CD14-positive monocyte (primary cell): ENCODE results near the gene SYCP1. TPM values are rescaled to one million over a fixed set of nuclear protein-coding genes. Genes with fewer than 3 reads are reported as not detected.

Experiments used
- DNase-seq, 3 donors: peaks; one replicate each; pipeline ENCODE4 v3.0.0-alpha.2; 2011 to 2022
- H2AFZ ChIP-seq: 2 replicates; pipeline ENCODE4 v1.6.0; 2012; ENCODE audit warnings: mild to moderate bottlenecking, low read depth, low read length, inconsistent platforms; ENCODE audit not compliant: insufficient read depth, poor library complexity, severe bottlenecking
- H3K27ac ChIP-seq, 2 donors: 1 replicate in 1 of 2; 2 replicates in 1 of 2; pipeline ENCODE4 v1.5.1; 2012 to 2013; ENCODE audit warnings: low read length in 2 of 2, control low read depth in 1 of 2, inconsistent platforms in 1 of 2, low read depth in 1 of 2, mild to moderate bottlenecking in 1 of 2
- H3K27me3 ChIP-seq, 2 donors: one replicate each; pipeline versions ENCODE4 v1.6.0 to v1.6.1; 2011 to 2013; ENCODE audit warnings: low read length in 2 of 2; ENCODE audit not compliant: control insufficient read depth in 2 of 2, insufficient read depth in 2 of 2
- H3K36me3 ChIP-seq, 2 donors: replicated peaks in 1 of 2; 1 replicate in 1 of 2; 2 replicates in 1 of 2; pipeline versions ENCODE4 v1.5.1 to v1.6.1; 2012 to 2013; ENCODE audit warnings: low read length in 2 of 2, control low read depth in 1 of 2, inconsistent platforms in 1 of 2, mild to moderate bottlenecking in 1 of 2; ENCODE audit not compliant: insufficient read depth in 2 of 2, control insufficient read depth in 1 of 2
- H3K4me1 ChIP-seq, 2 donors: 1 replicate in 1 of 2; 2 replicates in 1 of 2; pipeline versions ENCODE4 v1.5.1 to v1.6.1; 2012 to 2013; ENCODE audit warnings: low read length in 2 of 2, control low read depth in 1 of 2, inconsistent platforms in 1 of 2, mild to moderate bottlenecking in 1 of 2, moderate library complexity in 1 of 2; ENCODE audit not compliant: insufficient read depth in 2 of 2, control insufficient read depth in 1 of 2
- H3K4me2 ChIP-seq: replicated peaks from 2 replicates; pipeline ENCODE3; 2012; ENCODE audit warnings: low read length, moderate library complexity, mild to moderate bottlenecking; ENCODE audit not compliant: poor library complexity, severe bottlenecking; ENCODE audit errors: extremely low read depth
- H3K4me3 ChIP-seq, 3 experiments: fragments of 200-600 bp in 1 of 3; sonication (generic) in 1 of 3; replicated peaks in 1 of 3; 1 replicate in 2 of 3; 2 replicates in 1 of 3; pipeline ENCODE4 v1.5.1; 2011 to 2013; ENCODE audit warnings: low read length in 3 of 3, mild to moderate bottlenecking in 3 of 3, control low read depth in 2 of 3, low read depth in 2 of 3, inconsistent platforms in 1 of 3, moderate library complexity in 1 of 3
- H3K79me2 ChIP-seq: 2 replicates; pipeline ENCODE4 v1.6.0; 2012; ENCODE audit warnings: mild to moderate bottlenecking, control low read depth, inconsistent platforms, low read length, moderate library complexity; ENCODE audit not compliant: insufficient read depth
- H3K9ac ChIP-seq: 2 replicates; pipeline ENCODE4 v1.6.0; 2017; ENCODE audit warnings: low read length, mild to moderate bottlenecking; ENCODE audit not compliant: insufficient read depth, poor library complexity, severe bottlenecking
- H3K9me3 ChIP-seq, 2 donors: replicated peaks in 1 of 2; 1 replicate in 1 of 2; 2 replicates in 1 of 2; pipeline versions ENCODE4 v1.5.1 to v1.6.1; 2012 to 2013; ENCODE audit warnings: low read length in 2 of 2, control low read depth in 1 of 2; ENCODE audit not compliant: control insufficient read depth in 1 of 2, insufficient read depth in 1 of 2
- H4K20me1 ChIP-seq: 2 replicates; pipeline ENCODE4 v1.6.0; 2012; ENCODE audit warnings: mild to moderate bottlenecking, low read length, control low read depth, moderate library complexity; ENCODE audit not compliant: insufficient read depth
- H3K27ac Mint-ChIP-seq, 7 donors: one replicate each; pipeline ENCODE4 v1.8.0; 2020; ENCODE audit warnings: mild to moderate bottlenecking in 7 of 7, mixed read lengths in 7 of 7, moderate library complexity in 6 of 7, inconsistent platforms in 2 of 7
- H3K27me3 Mint-ChIP-seq, 3 donors: one replicate each; pipeline ENCODE4 v1.8.0; 2021 to 2022; ENCODE audit warnings: low read depth in 3 of 3, mild to moderate bottlenecking in 3 of 3, mixed read lengths in 3 of 3, moderate library complexity in 3 of 3, inconsistent platforms in 1 of 3
- H3K36me3 Mint-ChIP-seq, 2 donors: one replicate each; pipeline ENCODE4 v1.8.0; 2020; ENCODE audit warnings: mixed read lengths in 2 of 2, inconsistent platforms in 1 of 2, mild to moderate bottlenecking in 1 of 2
- H3K4me1 Mint-ChIP-seq: one replicate; pipeline ENCODE4 v1.8.0; 2020; ENCODE audit warnings: mild to moderate bottlenecking, mixed read lengths
- H3K4me3 Mint-ChIP-seq, 2 donors: one replicate each; pipeline ENCODE4 v1.8.0; 2020; ENCODE audit warnings: mild to moderate bottlenecking in 2 of 2, mixed read lengths in 2 of 2, moderate library complexity in 1 of 2
- H3K9me3 Mint-ChIP-seq, 7 donors: one replicate each; pipeline ENCODE4 v1.8.0; 2020 to 2022; ENCODE audit warnings: mixed read lengths in 7 of 7, mild to moderate bottlenecking in 6 of 7, moderate library complexity in 6 of 7, inconsistent platforms in 2 of 7
- WGBS: methylation state at CpG from one replicate; pipeline ENCODE4 v1.1.5; 2013; ENCODE audit warnings: missing lambda C conversion rate; ENCODE audit not compliant: insufficient coverage; 5-methylcytosine and 5-hydroxymethylcytosine counted together
- intact Hi-C, 2 donors: fragments of 100-400 bp; cut with micrococcal nuclease; formaldehyde crosslinking; loops; one replicate each; pipeline versions ENCODE4 v1.15.0 to v1.15.1; 2023
- polyA plus RNA-seq, 3 donors: library from polyadenylated mRNA; depleted of rRNA in 1 of 3; unstranded in 2 of 3; stranded (reverse) in 1 of 3; fragments of 300-500 nt in 2 of 3; fragments of >200 nt in 1 of 3; fragmentation: Illumina TruSeq in 2 of 3; gene quantifications; 1 replicate in 2 of 3; 2 replicates in 1 of 3; pipeline ENCODE4 v1.2.3, GENCODE V29; 2012 to 2021
- TF ChIP-seq, protein P1 (sequence below): fragments of 200-600 bp; IDR thresholded peaks from one replicate; pipeline ENCODE4 v1.8.0; 2022; ENCODE audit warnings: antibody characterized with exemption, mild to moderate bottlenecking

SYCP1 gene
- polyA plus RNA-seq, 3 donors, result not detected

GRCh38 chr1:114926607-114927006 lies 71.9 kb downstream of the SYCP1 start:
- no peak overlapping the region for H3K4me2 ChIP-seq
- Mint-ChIP-seq H3K27ac (no peak overlapping the region), H3K9me3 (peaks cover 0 to 7% (median 5%) of the 10 kb centered on the region in 7 donors), H3K4me1 (no peaks in the 10 kb centered on the region), H3K36me3 (no peaks in the 10 kb centered on the region), H3K4me3 (no peak overlapping the region), H3K27me3 (peaks cover 0 to 3% (median 0%) of the 10 kb centered on the region in 3 donors)
- intact Hi-C loops, result no loop called here
- H3K4me1 ChIP-seq, result no peaks in the 10 kb centered on the region
- no peaks in the 10 kb centered on the region for H3K27me3 ChIP-seq
- no peak for DNase-seq
- no peaks in the 10 kb centered on the region for H4K20me1 ChIP-seq
- H3K4me3 ChIP-seq, result no peak overlapping the region
- H3K79me2 ChIP-seq, result no peaks in the 10 kb centered on the region
- H3K27ac ChIP-seq, result no peak overlapping the region
- no peak overlapping the region for H3K9ac ChIP-seq
- TF ChIP-seq, protein P1, sequence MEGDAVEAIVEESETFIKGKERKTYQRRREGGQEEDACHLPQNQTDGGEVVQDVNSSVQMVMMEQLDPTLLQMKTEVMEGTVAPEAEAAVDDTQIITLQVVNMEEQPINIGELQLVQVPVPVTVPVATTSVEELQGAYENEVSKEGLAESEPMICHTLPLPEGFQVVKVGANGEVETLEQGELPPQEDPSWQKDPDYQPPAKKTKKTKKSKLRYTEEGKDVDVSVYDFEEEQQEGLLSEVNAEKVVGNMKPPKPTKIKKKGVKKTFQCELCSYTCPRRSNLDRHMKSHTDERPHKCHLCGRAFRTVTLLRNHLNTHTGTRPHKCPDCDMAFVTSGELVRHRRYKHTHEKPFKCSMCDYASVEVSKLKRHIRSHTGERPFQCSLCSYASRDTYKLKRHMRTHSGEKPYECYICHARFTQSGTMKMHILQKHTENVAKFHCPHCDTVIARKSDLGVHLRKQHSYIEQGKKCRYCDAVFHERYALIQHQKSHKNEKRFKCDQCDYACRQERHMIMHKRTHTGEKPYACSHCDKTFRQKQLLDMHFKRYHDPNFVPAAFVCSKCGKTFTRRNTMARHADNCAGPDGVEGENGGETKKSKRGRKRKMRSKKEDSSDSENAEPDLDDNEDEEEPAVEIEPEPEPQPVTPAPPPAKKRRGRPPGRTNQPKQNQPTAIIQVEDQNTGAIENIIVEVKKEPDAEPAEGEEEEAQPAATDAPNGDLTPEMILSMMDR, result no peak
- no peaks in the 10 kb centered on the region for H3K9me3 ChIP-seq
- H3K36me3 ChIP-seq, result no peaks in the 10 kb centered on the region
- H2AFZ ChIP-seq, result no peak overlapping the region

DNA sequence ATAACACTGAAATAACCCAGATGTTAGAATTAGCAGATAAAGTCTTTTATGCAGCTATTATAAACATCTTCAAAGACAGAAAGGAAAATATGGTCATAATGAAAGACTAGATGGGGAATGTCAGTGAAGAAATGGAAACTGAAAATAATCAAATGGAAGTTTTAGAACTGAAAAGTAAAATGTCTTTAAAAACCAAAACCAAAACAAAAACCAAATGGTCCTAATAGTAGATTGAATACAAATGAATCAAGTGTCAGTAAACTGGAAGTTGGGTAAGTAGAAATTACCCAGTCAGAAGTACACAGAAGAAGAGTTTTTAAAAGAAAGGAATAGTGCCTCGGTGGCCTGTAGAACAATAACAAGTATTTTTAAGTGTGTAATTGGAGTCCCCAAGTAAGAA lies 72.7 kb downstream of the SYCP1 start:
- TF ChIP-seq, protein P1, result no peak
- H3K27ac ChIP-seq, result no peak overlapping the region
- Mint-ChIP-seq H3K9me3 (peaks cover 2 to 10% (median 7%) of the 10 kb centered on the region in 7 donors), H3K27me3 (peaks cover 0 to 3% (median 0%) of the 10 kb centered on the region in 3 donors), H3K4me3 (no peak overlapping the region), H3K36me3 (no peaks in the 10 kb centered on the region), H3K4me1 (no peaks in the 10 kb centered on the region), H3K27ac (no peak overlapping the region)
- no peak overlapping the region for H3K9ac ChIP-seq
- H3K27me3 ChIP-seq, result no peaks in the 10 kb centered on the region
- no peaks in the 10 kb centered on the region for H4K20me1 ChIP-seq
- peaks cover 2% of the 10 kb centered on the region in 2 donors for H3K9me3 ChIP-seq
- H3K4me1 ChIP-seq, result no peaks in the 10 kb centered on the region
- H3K36me3 ChIP-seq, result no peaks in the 10 kb centered on the region
- no peak overlapping the region for H3K4me2 ChIP-seq
- 100% methylated on average over 1 of the region's 1 CpG for WGBS
- no peak overlapping the region for H2AFZ ChIP-seq
- no peak for DNase-seq
- no peaks in the 10 kb centered on the region for H3K79me2 ChIP-seq
- intact Hi-C loops, result no loop called here
- no peak overlapping the region for H3K4me3 ChIP-seq
